ENCODE data around the gene ANKRD23.

ANKRD23 gene

DNA sequence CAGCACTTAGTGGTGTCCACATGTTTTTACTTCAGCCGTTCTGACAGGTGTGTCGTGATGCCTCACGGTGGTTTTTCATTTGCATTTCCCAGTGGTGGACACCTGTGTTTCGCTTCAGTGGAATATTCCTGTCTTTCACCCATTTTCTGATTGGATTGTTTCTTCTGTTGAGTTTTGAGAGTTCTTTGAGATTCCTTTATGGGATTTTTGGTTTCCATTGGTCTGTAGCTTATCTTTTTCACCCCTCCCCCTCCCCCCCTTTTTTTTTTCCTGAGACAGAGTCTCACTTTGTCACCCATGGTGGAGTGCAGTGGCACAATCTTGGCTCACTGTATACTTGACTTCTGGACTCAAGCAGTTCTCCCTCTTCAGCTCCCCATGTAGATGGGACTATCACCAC lies 8.0 kb downstream of the ANKRD23 start:
- no peak for DNase-seq

GRCh38 chr2:96832754-96833507 lies 10.9 kb downstream of the ANKRD23 start:
- DNase-seq = no peak

- no peak for DNase-seq
Measured at GRCh38 chr2:96832408-96832753, 11.4 kb downstream of the ANKRD23 start.

DNA sequence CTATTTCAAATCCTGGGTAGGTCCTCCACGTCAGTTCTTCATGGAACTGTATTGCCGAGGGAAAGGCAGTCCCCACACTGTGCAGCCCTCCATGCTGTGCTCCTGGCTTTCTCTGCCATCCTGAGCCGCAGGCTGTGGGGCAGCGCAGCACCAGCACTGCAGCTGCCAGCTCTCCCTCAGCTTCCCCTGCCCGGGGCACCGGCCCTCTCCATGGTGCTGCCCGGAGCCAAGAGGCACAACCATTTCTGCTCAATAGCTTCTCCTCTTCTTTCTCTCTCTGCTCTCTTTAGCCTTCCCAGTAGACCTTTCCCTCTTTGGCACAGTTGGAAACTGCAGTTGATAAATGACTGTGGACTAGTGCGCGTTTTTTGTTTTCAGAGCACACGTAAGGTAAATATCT lies 12.1 kb downstream of the ANKRD23 start:
- no peak for DNase-seq

DNA sequence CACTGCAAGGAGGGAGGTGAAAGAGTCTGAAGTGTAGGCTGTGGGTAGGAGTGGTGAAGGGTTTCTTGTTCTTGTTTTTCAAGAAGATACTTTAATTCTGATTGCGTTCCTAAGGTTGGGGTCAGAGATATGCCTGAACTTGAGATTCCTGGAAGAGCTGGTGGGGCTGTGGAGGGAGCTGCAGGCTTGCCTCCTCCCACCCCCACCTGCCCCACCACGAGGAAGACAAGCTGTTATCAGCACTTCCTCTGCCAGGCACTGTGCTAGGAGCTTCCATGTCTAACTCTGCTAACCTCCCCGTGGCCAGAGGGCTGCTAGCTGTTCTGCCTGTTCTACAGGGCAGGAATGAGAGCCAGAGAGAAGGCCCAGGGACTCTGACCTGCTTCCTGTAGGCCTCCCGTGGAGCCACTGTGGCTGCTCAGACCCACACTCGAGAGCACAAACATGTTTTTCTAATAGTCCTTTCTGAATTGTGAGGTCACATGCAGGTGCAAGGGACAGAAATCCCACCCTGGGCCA lies 13.7 kb downstream of the ANKRD23 start:
- DNase-seq = peak; percentile 73

DNA sequence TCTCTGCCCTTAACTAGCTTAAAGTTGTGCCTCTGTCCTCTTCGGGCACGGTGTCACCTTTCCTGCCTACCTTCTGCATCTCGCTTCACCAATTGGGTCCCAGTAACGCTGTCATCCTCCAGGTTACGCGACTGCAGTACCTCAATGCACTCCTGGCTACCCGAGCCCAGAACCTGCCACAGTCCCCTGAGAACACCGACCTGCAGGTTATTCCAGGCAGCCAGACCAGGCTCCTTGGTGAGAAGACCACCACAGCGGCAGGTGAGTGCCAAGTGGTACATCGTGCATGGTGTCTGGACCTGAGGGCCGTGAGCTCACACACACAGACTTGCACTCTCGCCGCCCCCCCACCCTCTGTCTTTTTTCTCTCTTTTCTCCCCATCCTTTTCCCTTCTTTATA lies 14.9 kb downstream of the ANKRD23 start:
- no peak for DNase-seq

GRCh38 chr2:96828436-96828835 lies 15.4 kb downstream of the ANKRD23 start:
- no peak for DNase-seq

DNA sequence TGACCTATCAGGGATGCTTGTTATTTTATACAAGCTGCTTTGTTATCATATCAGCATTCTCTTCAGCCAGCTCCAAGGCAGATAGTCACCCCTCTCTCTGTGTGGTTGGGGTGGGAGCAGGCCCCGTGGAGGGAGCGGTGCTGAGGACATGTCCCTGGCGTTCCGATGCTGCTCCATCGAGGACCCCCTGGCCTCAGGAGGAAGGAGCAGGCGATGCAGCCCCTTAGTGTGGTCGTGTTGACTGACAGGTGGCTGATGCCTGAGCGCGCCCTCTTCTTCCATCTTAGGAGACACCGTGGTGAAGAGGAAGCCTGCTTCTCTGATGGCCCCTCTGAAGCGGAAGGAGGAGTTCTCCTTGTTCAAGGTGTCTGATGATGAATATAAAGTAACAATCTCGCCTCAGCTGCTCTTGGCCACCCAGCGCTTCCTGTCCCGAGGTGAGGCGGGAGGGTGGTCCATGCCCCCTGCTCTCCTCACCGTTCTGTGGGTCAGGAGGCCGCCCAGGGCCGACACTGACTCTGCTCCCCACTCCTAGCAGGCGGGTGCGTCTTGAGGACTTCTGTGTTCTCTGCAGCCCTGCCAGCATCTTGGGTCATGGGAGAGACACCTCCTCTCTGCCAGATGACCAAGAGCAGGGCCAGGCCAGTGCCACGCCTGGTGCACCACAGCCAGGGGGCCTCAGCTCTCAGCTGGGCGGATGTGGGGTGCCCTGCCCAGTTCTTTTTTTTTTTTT lies 17.1 kb downstream of the ANKRD23 start:
- no peak for DNase-seq

DNA sequence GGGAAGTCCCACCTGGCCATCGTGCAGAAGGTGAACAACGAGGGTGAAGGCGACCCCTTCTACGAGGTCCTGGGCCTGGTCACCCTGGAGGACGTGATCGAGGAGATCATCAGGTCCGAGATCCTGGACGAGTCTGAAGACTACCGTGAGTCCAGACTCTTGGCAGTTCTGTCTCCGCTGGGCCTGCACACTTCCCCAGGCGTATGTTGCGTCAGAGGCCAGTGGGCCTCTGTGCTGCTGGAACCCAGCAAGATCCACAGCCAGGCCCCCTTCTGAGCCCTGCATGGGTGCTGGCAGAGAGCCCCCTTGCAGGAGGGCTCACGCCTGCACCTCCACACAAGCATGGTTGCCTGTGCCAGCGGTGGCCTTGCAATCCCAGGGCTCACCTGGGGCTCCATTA lies 18.8 kb downstream of the ANKRD23 start:
- no peak for DNase-seq

GRCh38 chr2:96824079-96824870 lies 19.5 kb downstream of the ANKRD23 start:
- DNase-seq = no peak

DNA sequence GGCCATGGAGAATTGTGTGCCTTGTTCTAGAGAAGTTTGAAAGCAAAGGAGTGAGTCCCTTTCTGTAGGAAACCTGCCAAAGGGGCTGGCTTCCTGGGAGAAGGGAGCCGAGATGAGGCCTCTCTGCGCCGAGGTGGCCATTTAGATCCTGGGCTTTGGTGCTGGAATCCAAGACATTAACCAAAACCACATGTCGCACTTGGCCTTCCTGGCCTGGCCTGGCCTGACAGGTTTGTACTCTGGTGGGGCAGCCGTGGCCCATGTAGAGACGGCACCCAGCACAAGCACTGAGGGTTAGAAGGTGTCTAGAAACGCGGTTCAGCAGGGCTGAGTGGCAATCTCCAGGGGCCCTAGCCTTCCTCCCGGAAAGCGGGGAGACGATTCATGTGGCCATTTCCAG lies 20.6 kb downstream of the ANKRD23 start:
- no peak for DNase-seq

- no peak for DNase-seq
Measured at GRCh38 chr2:96822786-96823185, 21.0 kb downstream of the ANKRD23 start.

DNA sequence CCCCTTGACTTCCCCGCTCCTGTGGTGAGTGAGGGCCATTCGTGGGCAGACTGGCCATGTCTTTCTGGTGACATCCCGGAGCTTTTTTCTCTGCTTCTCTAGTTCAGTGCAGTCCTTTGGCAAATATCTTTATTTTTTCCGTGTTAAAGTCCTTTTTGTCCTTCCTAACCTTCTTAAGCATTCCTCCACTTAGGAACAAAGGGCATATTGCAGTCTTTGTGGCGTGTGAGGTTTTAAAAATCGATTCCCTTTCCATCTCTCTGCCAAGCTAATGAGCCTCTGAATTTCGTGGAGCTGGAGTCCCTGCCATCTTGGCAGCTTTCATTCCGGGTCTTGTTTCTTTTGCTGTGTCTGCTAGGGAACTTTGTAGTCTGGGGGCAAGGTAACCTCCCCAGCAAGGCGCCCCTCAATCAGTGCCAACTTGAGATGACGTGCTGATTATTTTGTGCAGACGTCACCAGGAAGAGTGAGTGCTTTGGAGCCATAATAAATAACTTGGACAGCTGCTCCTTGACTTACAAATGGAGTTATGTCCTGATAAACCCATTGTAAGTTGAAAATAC lies 22.6 kb downstream of the ANKRD23 start:
- no peak for DNase-seq

DNA sequence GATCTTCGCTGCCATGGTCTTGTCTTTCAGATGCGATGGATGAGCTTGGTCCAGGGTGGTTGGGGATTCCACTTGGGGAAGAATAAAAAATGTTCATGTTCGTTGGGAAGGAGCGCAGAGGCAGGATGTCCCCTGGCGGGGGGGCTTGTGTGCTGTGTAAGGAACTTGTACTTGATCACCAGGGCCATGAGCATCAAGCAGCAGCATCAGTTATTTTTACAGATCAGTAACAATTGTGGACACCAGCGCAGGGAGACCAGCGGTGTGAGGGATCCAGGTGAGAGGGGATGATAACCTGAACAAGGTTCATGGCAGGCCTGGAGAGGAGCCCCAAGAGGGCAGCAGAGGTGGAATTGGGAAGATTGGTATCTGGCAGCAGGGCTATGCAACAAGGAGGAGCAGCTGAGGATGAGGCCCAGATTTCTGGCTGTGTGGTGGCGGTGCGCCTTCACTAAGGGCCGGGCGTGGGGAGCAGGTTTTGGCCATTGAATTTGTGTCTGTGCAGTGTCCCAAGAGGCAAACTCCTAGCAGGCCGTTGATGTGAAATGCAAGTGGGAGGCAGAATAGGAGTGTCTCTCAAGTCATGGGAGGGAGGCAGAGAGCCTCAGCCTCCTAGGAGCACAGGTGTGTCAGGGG lies 23.8 kb downstream of the ANKRD23 start:
- DNase-seq = no peak

DNA sequence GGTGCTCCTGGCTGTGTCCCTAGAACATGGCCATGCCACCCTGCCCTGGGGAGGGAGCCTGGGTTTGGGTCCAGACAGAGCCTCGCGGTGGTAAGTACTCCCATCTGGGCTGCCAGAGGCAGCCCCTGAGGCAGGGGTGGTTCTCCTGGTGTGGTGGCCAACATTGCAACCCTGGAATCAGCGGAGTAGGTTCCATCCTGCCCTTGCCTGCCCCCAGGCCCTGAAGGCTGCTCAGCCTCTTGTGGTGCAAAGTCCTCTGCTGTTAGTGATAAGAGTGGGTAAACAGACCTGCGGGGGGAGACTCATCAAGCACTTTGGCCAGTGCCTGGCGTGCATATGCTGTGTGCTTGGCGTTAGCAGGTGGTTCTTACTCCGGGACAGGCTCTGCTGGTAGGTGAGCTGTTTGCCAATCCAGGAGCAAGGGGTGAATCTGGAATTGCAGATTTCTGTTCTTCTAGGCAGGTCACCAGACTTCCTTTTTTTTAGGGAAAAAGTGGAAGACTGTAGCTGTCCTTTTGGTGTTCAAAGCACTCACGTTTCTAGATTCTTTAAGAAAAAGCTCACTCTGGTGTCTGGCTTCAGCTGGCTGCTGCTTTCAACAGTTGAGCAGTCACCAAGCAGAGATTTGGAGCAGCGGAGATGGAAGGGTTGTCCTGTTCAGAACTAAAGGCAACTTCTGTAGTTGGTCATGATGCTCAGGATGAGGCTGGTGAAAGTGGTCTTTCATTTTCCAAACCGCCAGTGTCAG lies 24.5 kb downstream of the ANKRD23 start:
- peak; percentile 90 for DNase-seq

GRCh38 chr2:96817882-96818281 lies 25.9 kb downstream of the ANKRD23 start:
- peak; percentile 30 for DNase-seq

DNA sequence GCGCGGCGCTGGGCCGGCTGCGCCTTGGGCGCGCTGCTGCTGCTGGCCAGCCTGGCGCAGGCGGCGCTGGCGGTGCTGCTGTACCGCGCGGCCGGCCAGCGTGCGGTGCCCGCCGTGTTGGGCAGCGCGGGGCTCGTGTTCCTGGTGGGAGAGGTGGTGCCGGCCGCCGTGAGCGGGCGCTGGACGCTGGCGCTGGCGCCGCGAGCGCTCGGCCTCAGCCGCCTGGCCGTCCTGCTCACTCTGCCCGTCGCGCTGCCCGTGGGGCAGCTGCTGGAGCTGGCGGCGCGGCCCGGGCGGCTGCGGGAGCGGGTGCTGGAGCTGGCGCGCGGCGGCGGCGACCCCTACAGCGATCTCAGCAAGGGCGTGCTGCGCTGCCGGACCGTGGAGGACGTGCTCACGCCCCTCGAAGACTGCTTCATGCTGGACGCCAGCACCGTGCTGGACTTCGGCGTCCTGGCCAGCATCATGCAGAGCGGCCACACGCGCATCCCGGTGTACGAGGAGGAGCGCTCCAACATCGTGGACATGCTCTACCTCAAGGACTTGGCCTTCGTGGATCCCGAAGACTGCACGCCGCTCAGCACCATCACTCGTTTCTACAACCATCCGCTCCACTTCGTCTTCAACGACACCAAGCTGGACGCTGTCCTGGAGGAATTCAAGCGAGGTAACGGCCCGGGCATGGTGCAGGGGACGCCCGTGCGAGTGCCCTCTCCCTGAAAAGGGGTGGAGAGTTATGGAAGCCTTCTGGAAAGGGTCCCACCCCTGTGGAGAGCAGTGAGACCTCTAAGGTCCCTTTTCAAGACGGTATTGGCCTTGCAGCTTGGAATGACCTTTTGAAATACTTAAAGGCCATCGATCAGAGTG lies 26.8 kb downstream of the ANKRD23 start:
- no peak for DNase-seq

- peak; percentile 90 for DNase-seq
Measured at GRCh38 chr2:96816127-96816835, 27.5 kb downstream of the ANKRD23 start, which contains the start of gene CNNM3. TSS of gene CNNM3 (plus strand) at chr2:96816268. CDS start at chr2:96816278, 10 bp downstream.

DNA sequence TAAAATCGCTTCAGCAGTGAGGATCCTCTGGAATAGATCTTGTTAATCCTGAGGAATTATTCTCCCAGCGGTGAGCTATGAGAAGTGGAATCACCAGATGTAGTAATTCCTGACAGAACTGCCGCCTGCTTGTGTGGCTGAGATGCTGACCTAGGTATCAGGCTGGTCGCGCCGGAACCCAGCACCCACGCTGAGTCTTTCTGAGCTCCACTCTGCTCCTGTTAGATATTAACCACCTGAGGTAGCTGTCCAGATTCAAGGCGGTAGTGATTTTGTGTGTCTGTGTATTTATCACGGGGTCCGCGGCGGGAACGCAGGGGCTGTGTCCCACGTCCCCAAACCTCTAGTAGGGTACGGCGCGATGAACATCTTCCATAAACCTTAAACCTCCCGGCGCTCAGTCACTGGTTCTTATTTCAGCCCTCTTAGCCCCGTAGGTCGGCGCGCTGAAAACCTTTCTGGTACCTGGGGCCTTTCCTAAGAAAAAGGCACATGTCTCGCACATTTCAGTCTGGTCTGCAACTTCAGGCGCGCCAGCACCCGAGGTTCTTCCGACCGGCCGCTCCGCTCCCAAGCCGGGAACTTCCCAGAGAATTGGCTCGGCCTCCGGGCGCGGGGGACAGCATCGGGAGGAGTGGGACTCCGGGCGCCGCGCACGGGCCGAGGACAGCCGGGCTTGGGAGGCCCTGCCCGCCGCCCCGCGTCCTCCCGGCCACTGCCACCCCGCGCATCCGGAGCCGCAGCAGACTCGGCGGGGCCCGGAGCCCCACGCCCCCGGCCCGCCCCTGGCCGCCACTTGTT lies 28.3 kb downstream of the ANKRD23 start:
- peak; percentile 18 for DNase-seq
